NT2/D1 (cell line): ENCODE measurements around the gene YAF2.
"Not testable (repeated sequence)": the region's sequence is repeated elsewhere in the genome, so short reads cannot be mapped to it uniquely, and the experiment has no call there.

Experiments used
- SUZ12 ChIP-seq: IDR thresholded peaks from 2 replicates; pipeline ENCODE4 v1.6.1; 2011; ENCODE audit not compliant: insufficient read length, insufficient read depth; ENCODE audit errors: extremely low read depth
- YY1 ChIP-seq: IDR thresholded peaks from 2 replicates; pipeline ENCODE4 v1.6.1; 2011; ENCODE audit not compliant: insufficient read length, insufficient read depth
- ZNF274 ChIP-seq: IDR thresholded peaks from 2 replicates; pipeline ENCODE4 v1.6.1; 2011; ENCODE audit warnings: mild to moderate bottlenecking, low read depth, low read length

- TF ChIP-seq ZNF274, YY1, SUZ12: not testable (repeated sequence)
Observed at GRCh38 chr12:42249033-42249432, 11.0 kb upstream of the YAF2 start.
